NCI-H2227 (cell line): Measurements from ENCODE around the gene IL5.
"Not testable (repeated sequence)": the region's sequence is repeated elsewhere in the genome, so short reads cannot be mapped to it uniquely, and the experiment has no call there.

ENCODE experiments used
- DNase-seq: peaks from one replicate; lab custom pipeline; 2025; ENCODE audit not compliant: unreplicated experiment; lab: John Stamatoyannopoulos, UW

Gene IL5

GRCh38 chr5:132530946-132531345 lies 12.4 kb downstream of the IL5 start:
- DNase-seq = no peak

DNA sequence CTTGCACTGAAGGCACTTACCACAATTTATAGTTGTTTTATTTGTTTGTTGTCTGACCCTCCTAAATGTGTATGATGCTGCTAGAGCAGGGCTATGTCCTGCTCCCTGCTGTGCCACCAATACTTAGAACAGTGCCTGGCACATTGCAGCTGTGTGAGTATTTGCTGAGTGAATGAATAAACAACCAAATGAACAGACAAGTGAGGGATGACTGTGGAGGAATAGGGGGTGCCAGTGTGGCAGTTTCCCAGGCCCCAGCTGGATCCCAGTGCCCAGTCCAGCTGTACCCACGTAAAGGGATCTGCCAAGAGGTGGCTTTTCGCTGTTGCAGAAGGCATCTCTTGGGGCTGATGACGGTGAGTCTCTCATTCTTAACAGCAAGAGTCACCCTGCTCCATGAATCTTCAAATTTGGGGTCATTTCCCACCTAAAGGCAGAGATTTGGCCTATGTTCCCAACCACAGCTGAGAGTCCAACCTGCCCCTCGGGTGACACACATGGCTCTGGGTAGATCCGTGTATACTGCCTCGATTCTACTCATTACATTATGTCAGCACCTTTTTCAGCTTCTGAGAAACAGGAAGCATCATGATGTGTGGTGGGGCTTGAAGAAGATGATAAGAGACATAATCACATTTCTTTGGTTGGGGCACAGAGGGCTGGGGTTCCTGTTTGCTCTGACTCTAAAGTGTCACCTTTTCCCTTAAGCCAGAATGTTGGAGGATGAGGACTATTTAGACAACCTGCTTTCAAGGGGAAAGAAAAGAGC lies 14.3 kb downstream of the IL5 start:
- DNase-seq = no peak

- DNase-seq = no peak
Observed at GRCh38 chr5:132528021-132528420, 15.3 kb downstream of the IL5 start.

DNA sequence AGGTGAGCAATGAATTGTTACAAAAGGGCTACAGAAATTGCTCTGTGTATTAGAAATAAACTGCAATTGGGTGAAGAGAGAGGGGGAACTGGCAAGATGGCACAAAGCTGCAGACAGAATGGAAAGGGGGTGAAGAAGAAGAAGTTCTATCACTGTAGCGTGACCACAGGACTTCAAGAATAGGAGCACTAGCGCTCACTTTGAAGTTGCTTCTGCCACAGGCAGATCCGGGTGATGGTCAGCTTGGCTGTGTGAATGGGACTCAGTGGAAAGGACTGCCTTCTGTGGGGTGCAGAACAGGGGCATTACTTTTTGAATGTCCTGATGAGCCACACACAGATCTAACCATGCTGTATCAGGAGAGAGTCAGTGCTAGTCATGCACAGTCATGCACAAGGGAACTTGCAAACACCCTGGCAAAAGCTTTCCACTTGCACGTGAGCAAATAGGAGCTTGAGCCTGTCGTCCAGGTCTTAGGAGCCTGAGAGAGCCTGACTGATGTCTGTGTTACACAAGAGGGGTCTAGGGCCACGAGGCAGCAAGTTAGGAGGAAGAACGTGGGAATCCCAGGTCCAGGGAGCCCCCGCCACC lies 16.3 kb downstream of the IL5 start:
- DNase-seq = no peak

GRCh38 chr5:132526290-132526973 lies 16.9 kb downstream of the IL5 start:
- peak; percentile 53 for DNase-seq

GRCh38 chr5:132525299-132525724 lies 18.0 kb downstream of the IL5 start:
- DNase-seq = no peak

GRCh38 chr5:132524877-132525276 lies 18.4 kb downstream of the IL5 start:
- not testable (repeated sequence) for DNase-seq

GRCh38 chr5:132522067-132522466 lies 21.3 kb downstream of the IL5 start:
- not testable (repeated sequence) for DNase-seq

DNA sequence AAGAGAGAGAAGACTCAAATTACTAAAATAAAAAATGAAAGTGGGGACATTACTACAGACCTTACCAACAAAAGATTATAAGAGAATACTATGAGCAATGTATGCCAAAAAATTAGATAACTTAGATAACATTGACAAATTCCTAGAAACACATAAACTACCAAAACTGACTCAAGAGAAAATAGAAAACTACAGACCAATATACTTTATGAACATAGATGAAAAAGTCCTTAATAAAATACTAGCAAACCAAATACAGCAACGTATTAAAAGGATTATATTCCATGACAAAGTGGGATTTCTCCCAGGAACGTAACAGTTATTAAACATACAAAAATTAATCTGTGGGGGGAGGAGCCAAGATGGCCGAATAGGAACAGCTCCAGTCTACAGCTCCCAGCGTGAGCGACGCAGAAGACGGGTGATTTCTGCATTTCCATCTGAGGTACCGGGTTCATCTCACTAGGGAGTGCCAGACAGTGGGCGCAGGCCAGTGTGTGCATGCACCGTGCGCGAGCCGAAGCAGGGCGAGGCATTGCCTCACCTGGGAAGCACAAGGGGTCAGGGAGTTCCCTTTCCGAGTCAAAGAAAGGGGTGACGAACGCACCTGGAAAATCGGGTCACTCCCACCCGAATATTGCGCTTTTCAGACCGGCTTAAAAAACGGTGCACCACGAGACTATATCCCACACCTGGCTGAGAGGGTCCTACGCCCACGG lies 29.5 kb downstream of the IL5 start:
- not testable (repeated sequence) for DNase-seq

- no peak for DNase-seq
Observed at GRCh38 chr5:132510076-132510475, 33.2 kb downstream of the IL5 start.

- DNase-seq = peak; percentile 19
Observed at GRCh38 chr5:132506094-132506692, 37.1 kb downstream of the IL5 start.

- DNase-seq = no peak
Observed at GRCh38 chr5:132505641-132506040, 37.7 kb downstream of the IL5 start.

DNA sequence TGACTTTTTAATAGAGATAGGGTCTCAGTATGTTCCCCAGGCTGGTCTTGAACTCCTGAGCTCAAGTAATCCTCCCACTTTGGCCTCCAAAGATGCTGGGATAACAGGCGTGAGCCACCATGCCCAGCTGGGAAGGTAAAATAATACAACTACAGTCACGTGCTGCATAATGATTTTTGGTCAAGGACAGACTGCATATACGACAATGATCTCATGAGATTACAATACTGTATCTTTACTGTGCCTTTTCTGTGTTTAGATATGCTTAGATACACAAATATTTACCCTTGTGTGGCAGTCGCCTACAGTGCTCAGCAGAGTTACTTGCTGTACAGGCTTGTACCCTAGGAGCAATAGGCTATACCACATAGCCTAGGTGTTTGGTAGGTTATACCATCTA lies 38.6 kb downstream of the IL5 start:
- DNase-seq = no peak

- DNase-seq = no peak
Observed at GRCh38 chr5:132503244-132503643, 40.1 kb downstream of the IL5 start.

DNA sequence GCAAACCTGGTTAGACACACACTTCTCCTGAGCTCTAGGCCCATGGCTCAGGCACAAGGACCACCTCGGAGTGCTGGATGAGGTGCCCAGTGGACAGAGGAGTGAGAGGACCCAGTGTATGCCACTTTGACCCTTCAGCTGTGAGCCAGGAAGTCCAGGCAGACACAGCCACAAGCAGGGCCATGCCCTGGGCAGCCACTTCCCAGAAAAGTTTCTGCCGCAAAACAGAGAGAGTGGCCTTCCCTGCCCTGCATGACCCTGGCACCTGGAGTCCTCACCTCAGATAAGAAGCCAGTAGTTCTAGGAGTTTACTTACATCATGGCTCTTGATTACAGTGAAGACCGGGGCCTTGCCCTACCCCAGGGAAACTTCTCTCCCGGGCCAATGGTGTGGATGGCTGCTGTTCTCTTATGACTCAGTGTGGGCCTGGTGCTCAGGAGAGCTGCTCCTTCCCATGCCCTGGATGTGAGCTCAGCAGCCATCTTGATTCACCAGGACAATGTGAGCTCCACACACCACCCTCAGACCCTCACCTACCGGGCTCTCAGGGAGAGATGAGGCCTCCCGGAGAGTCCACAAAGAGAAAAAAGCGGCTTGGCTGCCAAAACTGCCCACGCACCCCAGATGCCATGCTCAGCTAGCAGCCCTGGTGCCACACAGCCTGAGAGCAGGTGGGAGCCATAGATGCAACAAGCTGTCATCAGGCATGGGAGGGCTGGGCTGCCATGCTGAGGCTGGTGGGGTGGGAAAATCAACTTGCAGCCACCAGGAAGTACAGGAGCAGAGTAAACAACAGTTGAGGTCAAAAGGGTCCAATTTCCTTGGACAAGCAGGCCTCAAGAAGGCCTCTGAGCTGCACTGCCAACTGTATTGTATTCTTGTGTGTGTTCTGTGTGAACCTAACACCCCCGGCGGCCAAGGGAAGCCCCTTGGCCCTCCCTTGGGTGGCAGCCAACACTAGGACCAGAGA lies 41.1 kb downstream of the IL5 start:
- DNase-seq = no peak

- DNase-seq = no peak
Observed at GRCh38 chr5:132501629-132501956, 41.7 kb downstream of the IL5 start.

DNA sequence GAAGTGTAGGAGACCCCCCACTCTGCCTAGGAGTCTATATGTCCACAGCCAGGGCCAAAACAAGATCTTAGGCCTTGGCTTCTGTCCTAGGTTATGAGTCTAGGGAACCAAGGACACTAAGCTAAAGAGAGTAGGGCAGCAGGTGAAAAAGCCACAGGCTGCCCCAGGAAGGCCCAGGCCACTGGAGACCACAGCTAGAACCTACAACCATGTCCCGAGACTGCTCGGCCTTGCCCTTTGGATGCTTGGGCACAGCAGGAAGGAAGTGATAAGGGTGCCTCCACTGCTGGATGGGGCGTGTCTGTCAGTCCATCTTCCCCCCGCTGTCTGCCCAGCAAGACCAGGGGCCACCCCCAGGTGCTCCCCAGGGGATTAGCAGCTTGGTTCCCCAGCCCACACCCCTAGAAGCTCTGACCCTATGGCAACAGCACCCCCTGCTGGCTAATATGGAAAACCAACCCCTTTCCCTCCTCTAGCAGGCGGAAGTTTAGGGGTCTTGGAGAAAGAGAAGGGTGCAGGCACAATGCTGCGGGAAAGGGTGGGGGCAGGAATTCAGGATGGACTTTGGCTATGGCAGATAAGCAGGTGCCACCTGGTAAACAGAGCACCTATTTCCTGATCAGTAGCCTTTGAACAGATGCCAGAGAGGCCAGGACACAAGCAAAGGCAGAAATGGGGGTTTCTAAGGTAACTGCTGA lies 42.2 kb downstream of the IL5 start:
- DNase-seq = peak; percentile 11

DNA sequence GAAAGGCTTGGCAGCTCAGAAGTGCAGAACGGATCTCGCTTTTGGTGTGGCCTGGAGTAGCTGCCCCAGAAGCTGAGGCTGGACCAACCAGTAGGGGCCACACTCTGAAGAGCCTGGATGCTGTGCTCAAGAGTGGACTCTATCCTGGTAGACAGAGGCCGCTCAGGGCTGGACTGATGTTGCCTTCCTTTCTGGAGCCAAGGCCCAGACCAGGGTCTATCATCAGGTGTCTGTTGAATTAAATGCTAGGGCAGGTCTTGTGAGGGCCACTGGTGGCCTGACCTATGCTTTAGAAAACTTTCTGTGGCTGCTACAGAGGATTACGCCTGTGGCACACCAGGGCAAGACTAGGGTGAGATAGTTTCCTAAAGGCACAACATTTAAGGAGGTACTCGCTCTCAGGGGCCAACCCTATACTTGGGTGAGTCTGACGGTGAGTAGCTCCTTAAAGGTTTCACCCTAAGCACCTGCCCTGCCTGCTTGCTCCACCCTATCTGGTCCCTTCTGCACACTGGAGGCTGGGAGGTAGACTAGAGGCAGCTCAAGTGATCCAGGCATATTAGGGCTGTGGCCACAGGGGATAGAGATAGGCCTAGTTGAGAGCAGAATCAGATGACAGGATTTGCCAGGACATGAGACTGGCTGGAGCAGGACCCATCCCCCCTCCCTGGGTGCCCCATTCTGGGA lies 42.9 kb downstream of the IL5 start:
- no peak for DNase-seq
